Activated CD8-positive, alpha-beta memory T cell treated with anti-CD3 and anti-CD28 coated beads for 48 hours (primary cell): ENCODE data around the gene IL3.
"Not testable (repeated sequence)": the region's sequence is repeated elsewhere in the genome, so short reads cannot be mapped to it uniquely, and the experiment has no call there.

Experiments used
- DNase-seq, 3 experiments: peaks; one replicate each; pipeline ENCODE4 v3.0.0-alpha.2; 2020; ENCODE audit warnings: low read depth in 2 of 3, low spot score in 2 of 3

IL3 gene

DNA sequence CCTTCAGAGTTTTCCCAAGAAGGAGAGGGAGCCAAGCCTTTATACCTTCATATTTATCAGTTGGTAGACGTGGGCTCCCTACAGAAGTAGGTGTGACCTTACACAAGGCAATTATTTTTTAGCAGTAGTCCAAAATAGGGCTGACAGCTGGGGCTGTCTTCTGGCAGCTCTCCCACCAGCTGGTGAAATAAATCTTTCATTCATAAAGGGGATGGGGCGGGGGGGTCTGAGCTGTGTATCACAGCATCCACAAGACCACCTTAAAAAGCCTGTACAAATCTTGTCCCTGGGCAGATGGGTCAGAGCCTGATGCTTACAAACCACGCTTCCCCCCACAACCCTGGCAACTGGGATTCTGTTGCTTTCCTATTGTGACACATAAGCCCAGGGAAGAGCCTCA, 32.8 kb downstream of the IL3 start:
- no peak for DNase-seq

DNA sequence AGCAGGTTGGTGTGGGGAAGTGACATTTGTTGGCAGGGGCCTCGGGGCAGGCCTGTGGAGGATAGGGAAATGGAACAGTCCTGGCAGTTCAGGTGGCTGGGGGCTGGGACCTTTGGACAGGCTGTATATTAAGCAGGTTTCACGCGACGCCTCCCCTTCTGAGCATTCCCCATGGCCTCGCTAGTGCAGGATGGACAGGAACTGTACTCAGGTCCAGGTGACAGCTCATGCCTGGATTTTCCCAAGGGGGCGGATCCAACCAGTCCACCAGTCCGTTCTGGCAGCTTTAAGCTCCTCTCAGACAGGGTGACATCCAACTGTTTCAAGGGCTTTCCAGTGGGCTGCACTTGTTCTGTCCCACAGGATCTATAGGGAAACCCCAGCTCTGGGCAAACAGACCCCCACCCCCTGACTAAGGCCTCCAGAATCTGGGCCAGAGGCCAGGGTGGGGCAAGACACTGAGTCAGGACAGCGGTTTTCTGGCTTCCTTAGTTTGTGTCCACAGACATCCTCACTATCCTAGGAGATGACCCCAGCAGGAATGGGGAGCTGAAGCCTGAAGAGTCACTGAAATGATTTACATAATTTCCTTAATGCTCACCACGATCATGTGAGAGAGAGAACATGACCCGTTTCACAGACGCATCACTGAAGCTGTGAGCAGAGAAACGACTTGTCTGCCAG, 34.1 kb downstream of the IL3 start:
- DNase-seq = no peak

DNA sequence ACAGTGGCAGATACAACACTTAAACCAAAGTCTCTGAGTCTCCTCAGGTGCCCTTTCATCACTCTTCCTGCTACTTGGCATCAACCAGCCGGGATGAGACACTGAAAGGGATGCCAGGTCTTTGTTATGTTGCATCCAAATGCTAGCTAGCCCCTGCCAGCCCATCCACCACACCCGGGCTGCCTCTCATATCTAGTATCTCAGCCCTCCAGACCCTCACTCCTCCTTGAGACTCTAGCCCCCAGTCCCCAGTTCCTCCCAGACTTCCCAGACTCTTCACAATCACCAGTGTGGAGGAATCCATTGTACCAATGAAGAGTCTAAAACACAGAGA, 34.6 kb downstream of the IL3 start:
- no peak for DNase-seq

DNA sequence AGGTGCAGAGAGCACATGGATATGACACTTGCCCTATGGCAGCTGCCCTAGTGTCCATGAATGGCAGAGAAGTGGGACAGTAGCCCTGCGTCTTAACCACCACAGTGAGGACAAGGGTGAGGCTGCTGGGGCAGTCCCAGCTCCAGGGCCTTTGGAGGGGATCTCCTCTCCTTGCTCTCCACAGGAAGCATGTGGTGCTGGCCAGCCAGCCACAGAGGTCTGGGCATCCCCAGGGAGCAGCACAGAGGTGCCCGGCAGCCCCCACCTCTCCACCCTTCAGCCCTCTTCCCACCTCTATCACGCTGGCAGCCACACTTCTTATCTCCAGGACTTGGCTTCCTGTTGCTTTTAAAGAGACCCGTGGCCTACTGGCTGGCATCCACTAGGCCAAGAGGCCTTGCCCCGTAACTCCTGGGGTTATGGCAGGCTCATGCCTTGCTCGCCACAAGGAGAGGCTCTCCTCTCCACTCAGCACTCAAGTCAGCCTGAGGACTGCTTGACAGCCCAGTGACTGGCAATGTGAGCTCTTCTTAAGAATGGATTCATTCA, 35.0 kb downstream of the IL3 start:
- DNase-seq = no peak

DNA sequence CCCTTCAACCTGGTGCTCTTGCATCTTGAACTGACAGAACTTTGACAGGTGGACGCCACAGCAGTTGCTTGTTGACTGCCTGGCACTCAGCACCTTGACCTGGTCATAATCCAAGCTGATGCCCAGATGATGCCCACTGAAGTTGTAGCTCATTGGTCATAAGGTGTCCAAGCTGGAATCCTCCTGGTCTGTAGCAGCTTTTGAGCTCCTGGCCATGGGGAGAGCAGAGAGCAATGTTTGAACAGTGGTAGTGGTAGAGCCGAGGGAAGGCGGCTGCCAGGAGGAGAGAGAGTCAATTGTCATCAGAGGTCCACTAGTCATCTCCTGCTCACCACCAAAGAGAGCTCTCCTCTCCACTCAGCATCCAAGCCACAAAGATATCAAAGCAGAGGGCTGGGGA, 36.4 kb downstream of the IL3 start:
- no peak for DNase-seq

DNA sequence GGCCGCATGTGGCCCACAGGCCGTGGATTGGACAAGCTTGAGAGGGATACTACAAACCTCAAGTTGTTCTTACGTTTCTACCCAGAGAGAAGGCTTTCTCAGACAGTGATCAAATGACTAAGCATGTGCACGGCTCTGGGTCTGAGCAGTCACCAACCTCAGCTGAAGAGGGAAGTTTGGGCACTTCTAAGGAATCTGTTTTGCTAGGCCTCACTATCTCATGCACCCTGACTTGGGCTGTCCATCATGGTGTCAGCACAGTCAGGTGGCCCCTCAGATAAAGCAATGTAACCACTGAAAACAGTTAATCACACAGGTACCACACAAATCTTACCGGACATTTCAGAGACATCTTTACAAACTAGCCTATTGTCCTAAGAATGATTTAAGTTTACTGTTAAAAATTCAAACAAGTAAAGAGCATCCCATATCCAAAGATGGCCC, 37.7 kb downstream of the IL3 start:
- DNase-seq = no peak

DNA sequence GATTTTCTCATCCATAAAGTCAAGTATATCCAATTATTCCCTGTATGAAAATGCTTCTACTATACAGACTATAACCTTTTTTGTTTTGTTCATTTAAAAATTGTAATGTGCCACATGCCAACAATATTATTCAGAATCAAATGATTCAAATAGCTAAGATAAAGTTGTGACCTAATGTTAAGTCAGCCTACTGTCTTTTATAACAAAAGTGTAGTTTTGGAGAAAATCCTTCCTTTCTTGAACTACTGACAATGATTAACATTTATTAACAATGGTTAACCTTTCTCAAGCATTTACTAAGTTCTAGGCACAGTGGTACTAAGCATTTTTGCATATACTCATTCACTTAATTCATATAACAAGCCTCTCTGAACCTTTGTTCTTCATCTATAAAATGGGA, 38.2 kb downstream of the IL3 start:
- no peak for DNase-seq

DNA sequence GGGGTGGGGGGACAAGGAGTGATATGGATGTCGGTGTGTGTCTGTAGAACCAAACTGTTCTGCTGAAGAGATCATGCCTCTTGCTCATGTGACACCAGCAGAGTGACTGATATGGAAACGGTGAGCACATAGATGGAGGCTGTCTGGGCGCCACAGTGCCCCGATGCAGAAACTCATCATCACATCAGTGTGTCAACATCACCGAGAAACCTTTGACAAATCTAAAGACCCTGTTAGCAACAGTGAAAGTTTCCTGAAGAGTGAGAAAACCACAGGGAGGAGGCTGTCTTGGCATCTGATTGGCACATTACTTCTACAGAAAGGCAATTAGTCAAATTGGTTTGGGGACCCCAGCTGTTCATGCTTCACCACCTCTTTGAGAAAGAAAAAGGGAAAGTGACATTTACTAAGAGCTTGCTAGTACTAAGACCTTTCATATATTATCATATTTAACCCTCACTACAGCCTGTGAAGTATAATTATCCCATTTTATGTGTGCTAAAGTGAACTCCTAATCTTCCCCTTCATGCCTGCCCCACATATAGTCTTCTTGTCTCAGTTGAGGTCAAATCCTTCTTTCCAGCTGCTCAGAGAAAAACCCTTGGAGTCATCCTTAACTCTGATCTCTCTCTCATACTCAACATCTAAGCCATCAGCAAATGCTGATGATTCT, 38.8 kb downstream of the IL3 start:
- peak in 1 of 3 experiments; percentile 54 for DNase-seq

DNA sequence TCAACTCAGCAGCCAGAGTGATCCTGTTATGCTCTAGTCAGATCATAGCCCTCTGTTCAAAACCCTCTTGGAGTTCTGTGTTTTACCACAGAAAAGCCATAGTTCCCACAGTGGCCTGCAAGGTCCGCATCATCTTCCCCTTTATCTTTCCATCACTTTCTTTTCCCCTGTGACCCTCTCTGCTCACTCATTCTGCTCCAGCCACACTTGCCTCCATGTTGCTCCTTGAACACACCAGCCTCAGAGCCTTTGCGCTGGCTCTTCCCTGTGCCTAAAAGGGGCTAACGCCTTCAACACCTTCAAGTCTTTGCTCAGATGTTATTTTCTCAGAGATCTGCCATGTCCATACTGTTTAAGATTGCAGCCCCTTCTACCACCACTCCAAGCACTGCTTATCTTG, 39.5 kb downstream of the IL3 start:
- no peak for DNase-seq

DNA sequence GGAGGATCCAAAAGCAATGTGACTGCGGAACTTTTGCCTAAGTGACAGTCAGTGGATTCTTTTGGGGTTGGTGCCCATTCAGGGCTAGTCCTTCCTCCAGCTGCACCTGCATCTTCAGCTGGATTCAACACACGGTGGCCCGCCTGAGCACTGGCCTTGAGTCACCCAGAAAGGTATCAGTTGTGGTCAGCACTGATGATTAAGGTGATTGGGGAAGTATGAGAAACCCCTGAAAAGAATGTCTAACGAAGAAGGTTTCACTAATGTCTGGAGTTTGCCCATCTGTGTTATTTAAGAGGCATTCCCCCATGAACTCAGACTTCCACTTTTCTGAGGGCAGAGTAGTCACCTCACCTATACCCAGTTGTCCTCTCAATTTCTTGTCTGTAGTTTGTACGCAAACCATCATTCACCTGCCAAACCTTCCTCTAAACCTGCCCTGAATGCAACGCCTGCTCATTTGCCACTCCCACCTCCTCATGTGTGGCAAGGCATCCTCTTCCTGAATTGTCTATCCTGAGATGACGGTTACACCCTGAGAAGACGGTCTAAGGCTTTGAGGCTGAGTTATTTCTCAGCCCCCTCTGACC, 40.3 kb downstream of the IL3 start:
- no peak for DNase-seq

DNA sequence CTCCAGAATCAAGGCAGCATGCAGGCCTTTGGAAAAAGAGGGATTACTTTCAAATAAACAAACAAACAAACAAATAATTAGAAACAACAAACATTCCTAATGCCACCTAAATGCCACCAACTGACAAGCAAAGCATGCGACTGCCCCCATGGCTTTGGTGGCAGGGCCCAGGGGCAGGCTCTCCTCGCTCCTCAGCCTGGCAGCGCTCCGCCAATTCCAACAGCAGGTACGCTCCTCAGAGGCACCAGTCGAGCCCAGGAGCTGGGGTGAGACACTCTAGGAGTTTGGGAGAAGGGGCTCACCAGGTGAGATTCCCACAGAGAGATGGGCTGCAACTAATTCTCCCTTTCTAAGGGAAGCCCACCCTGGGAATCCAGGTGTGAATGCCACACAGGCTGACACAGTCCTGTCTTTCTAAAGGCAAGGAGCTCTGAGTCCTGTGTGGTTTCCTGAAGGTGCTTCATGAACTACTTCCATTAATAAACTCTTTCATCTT, 41.0 kb downstream of the IL3 start:
- DNase-seq = no peak

DNA sequence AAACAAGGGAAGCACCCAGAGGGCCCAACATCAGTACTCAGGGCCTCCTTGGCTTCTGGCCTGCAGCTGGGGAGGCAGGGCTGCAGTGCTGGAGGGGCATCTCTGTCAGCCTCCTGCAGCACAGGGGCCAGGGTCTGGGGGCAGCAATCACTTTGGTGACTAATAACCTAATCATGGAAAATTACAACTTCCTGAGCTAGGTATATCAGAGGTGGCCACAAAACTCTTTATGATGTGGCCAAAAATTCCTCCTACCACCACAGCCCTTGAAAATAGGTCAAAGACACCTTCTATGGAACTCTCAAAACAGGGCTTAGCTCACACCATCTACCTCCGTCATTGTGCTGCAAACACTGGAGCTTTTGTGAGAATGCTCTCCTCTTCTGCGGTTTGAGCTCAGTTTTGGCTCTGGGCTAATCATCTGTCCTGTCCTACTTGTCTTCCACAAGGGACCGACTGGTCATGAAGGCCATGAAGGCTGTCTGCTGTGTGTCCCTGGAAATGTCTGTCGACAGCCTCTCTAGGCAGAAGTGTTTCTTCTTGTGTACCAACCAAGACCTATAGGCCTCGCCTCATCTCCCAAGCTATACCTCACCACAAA, 41.7 kb downstream of the IL3 start:
- DNase-seq = no peak

DNA sequence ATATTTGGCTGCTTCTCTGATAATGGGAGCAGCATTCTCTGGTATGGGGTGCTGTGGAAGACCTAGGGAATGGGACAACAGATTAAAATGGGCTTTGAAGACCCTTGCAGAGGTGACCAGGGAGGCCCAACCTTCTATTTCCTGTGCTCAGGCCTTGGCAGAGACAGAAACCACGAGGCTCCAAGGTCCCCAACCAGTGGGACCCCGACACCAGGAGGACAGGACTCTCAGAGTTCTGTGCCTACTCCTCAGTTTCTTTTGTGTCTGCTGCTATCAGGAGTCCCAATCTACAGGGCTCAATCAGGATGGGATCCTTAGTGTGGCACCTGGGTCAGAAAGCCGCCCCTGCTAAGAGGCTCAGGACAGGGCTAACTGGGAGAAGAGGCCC, 42.5 kb downstream of the IL3 start:
- DNase-seq = no peak

DNA sequence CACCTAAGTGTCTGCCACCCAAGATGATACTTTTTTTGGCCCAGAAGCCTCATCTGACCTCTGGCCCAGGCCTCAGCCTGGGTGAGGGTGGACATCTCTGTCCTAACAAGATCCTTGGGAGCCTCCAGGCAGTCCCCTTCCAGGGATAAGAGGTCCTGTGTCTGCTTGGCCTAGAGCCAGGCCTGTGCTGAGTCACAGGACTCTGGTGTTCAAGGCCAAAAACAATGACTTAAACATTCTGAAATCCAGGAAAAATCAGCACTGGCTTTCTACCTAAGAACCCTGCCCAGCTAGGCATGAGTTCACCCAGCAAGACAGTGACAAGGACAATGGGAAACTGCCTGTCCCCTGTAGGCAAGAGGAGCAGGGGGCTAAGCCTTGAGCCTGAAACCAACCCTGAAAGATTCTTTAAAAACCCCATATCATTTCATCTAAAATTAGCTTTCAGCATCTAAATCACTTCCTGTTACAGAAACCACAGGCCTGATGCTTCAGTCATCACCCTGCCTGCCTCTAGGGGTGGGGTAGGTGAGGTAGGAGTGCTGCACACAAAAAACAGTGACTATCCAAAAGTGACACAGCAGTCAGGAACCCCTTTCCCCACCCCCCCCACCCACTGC, 43.0 kb downstream of the IL3 start:
- no peak for DNase-seq

DNA sequence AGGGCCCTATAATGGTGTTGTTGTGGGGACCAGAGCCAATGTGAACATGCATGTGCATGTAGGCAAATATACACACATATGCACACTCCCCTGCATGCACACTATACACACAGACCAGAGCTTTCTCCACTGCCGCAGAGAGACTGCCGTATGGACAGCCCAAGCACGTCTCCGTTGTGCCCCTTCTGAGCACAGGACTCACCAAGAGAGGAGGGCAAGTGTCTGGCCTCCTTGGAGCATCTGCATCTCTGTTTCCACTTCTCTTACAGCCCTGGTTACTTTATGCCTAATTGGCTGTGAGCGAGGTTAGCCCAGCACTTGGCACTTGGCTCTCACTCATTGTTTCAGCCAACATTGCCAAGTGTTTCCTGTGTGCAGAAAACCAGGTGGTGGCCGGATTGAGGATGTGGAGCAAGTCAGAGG, 43.5 kb downstream of the IL3 start:
- no peak for DNase-seq

DNA sequence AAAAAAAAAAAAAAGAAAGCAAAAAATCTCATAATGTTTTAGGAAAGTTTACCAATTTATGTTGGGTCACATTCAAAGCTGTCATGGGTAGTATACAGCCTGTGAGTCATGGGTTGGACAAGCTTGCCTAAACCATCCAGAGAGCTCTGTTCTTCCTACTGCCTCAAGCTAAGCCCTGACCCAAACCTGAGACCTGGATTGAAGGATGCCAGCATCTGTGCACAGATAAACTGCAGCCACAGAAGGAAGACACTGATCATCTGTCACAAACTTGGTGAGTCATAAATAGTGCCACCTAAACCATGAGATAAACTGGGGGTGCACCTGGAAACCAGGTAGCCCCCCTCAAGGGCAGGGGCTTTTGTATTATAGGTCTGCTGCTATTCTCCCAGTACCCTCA, 44.1 kb downstream of the IL3 start:
- DNase-seq = no peak

DNA sequence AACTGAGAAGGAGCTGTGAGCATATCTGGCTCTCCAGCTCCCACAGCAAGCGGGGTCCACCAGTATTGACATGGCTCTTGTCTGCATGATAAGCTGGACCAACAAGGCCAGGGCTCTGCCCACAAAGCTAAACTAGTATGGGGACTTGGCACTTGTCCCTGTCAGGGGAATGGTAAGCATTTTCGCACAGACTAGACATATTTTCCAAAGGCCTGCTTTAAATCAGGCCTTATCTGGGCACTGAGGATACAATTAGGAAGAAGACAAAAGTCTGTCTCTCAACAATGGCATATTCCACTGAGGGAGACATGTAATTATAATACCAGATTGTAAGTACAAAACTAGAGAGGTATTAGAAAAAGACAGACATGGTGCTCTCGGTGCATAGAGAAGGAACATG, 45.2 kb downstream of the IL3 start:
- DNase-seq = no peak

DNA sequence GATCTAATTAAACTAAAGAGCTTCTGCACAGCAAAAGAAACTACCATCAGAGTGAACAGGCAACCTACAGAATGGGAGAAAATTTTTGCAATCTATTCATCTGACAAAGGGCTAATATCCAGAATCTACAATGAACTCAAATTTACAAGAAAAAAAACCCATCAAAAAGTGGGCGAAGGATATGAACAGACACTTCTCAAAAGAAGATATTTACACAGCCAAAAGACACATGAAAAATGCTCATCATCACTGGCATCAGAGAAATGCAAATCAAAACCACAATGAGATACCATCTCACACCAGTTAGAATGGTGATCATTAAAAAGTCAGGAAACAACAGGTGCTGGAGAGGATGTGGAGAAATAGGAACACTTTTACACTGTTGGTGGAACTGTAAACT, 48.0 kb downstream of the IL3 start:
- not testable (repeated sequence) for DNase-seq

DNA sequence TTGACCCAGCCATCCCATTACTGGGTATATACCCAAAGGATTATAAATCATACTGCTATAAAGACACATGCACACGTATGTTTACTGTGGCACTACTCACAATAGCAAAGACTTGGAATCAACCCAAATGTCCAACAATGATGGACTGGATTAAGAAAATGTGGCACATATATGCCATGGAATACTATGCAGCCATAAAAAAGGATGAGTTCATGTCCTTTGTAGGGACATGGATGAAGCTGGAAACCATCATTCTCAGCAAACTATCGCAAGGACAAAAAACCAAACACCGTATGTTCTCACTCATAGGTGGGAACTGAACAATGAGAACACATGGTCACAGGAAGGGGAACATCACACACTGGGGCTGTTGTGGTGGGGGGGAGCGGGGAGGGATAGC, 48.5 kb downstream of the IL3 start:
- DNase-seq = not testable (repeated sequence)

DNA sequence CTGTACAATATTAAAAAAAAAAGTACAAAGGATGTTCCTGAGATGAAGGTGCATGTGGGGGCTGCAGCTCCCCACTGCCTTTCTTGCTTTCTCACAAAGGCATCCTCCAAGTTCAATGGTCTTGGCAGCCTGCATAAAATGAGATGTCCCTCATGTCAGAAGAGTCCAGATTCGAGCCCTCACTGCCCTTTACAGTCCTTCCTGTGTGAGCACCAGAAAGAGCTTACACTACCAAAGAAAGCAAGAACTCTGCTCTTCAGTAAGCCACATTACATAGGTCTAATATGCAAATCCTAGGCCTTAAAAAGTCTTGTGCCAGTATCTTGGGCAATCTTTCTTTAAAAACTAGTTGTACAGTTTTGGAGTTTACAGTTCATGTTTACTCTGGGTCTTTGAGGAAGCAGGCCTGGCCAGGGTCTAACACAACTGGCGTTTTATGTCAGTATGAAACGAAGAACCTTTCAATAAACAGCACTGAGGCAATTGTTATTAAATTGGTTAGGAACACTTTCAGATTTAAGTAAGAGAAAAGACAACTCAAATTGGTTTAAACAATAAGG, 49.1 kb downstream of the IL3 start:
- DNase-seq = no peak

DNA sequence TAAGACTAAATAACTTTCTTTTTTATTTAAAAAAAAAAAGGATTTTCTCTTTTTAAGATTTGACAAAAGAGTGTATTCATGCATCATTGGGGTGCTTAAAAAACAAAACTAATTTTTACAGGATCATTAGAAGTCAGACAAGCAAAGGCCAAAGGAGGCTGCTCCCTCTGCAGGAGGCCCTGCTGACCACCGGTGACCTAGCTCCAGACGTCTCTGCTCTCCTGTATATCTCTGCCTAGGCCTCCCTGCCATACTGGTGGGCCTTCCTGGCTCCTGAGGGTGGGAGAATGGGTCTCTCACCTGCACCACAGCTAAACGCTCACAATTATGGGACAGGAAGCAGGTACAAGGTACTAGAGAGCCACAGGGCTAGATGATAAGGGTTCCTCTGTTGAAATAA, 49.7 kb downstream of the IL3 start:
- DNase-seq = no peak
